HepG2 (cell line): ENCODE results near the gene TNIP1. TPM values are rescaled to one million over a fixed set of nuclear protein-coding genes. Genes with fewer than 3 reads are reported as not detected.

ENCODE experiments used
- CHD4 ChIP-seq: fragments of 200-600 bp; sonication (generic); IDR thresholded peaks from 2 replicates; pipeline ENCODE4 v1.7.0; 2017; ENCODE audit warnings: mild to moderate bottlenecking, low read length, borderline replicate concordance
- ELF3 ChIP-seq: IDR thresholded peaks from 2 replicates; pipeline ENCODE4 v1.6.1; 2016; ENCODE audit warnings: missing genetic modification reagents, missing compliant biosample characterization
- EP300 ChIP-seq, 3 experiments: sonication (generic) in 1 of 3; formaldehyde crosslinking in 1 of 3; IDR thresholded peaks; 2 replicates each; pipeline versions ENCODE4 v1.5.1 to v1.6.1; 2011 to 2020; ENCODE audit warnings: low read depth in 2 of 3, low read length in 2 of 3, borderline replicate concordance in 1 of 3, improper control_type of control experiment in 1 of 3, mild to moderate bottlenecking in 1 of 3, missing genetic modification reagents in 1 of 3, moderate library complexity in 1 of 3
- HES4 ChIP-seq: sonication (generic); formaldehyde crosslinking; IDR thresholded peaks from 2 replicates; pipeline ENCODE4 v1.9.0; 2021; ENCODE audit warnings: mild to moderate bottlenecking, missing genetic modification reagents, borderline replicate concordance
- HNF4G ChIP-seq, 2 experiments: sonication (generic) in 1 of 2; formaldehyde crosslinking in 1 of 2; IDR thresholded peaks; 2 replicates each; pipeline versions ENCODE4 v1.4.0 to v1.6.1; 2011 to 2020; ENCODE audit warnings: borderline replicate concordance in 2 of 2, low read depth in 2 of 2, mild to moderate bottlenecking in 2 of 2, low read length in 1 of 2, missing genetic modification reagents in 1 of 2, moderate library complexity in 1 of 2
- HOXD1 ChIP-seq: sonication (generic); formaldehyde crosslinking; IDR thresholded peaks from 2 replicates; pipeline ENCODE4 v1.5.0; 2020; ENCODE audit warnings: missing genetic modification reagents
- ISL2 ChIP-seq: sonication (generic); formaldehyde crosslinking; IDR thresholded peaks from 2 replicates; pipeline ENCODE4 v1.5.0; 2020; ENCODE audit warnings: missing genetic modification reagents
- JUN ChIP-seq: sonication (generic); formaldehyde crosslinking; IDR thresholded peaks from 2 replicates; pipeline ENCODE4 v1.4.0; 2020; ENCODE audit warnings: mild to moderate bottlenecking, missing genetic modification reagents
- KAT7 ChIP-seq: IDR thresholded peaks from 2 replicates; pipeline ENCODE4 v1.6.1; 2018; ENCODE audit warnings: borderline replicate concordance, missing compliant biosample characterization
- KLF12 ChIP-seq: sonication (generic); formaldehyde crosslinking; IDR thresholded peaks from 2 replicates; pipeline ENCODE4 v1.4.0; 2020; ENCODE audit warnings: missing genetic modification reagents, borderline replicate concordance
- MED1 ChIP-seq: sonication (generic); formaldehyde crosslinking; IDR thresholded peaks from 2 replicates; pipeline ENCODE4 v1.4.0; 2020; ENCODE audit warnings: missing genetic modification reagents
- NPAS2 ChIP-seq: sonication (generic); formaldehyde crosslinking; IDR thresholded peaks from 2 replicates; pipeline ENCODE4 v1.8.0; 2022; ENCODE audit warnings: mild to moderate bottlenecking, missing genetic modification reagents, borderline replicate concordance
- PAWR ChIP-seq: sonication (generic); formaldehyde crosslinking; IDR thresholded peaks from 2 replicates; pipeline ENCODE4 v1.4.0; 2020; ENCODE audit warnings: missing genetic modification reagents, mild to moderate bottlenecking, borderline replicate concordance
- PHF8 ChIP-seq: sonication (generic); formaldehyde crosslinking; IDR thresholded peaks from 2 replicates; pipeline ENCODE4 v1.5.0; 2020; ENCODE audit warnings: missing genetic modification reagents
- POGZ ChIP-seq: sonication (generic); formaldehyde crosslinking; IDR thresholded peaks from 2 replicates; pipeline ENCODE4 v1.4.0; 2020; ENCODE audit warnings: mild to moderate bottlenecking, missing genetic modification reagents
- SCMH1 ChIP-seq: sonication (generic); formaldehyde crosslinking; IDR thresholded peaks from 2 replicates; pipeline ENCODE4 v1.9.0; 2021; ENCODE audit warnings: missing genetic modification reagents, mild to moderate bottlenecking, borderline replicate concordance
- SIN3B ChIP-seq: fragments of 150-350 bp; IDR thresholded peaks from 2 replicates; pipeline ENCODE4 v1.6.1; 2014; ENCODE audit warnings: low read length
- SRY ChIP-seq: sonication (generic); formaldehyde crosslinking; IDR thresholded peaks from 2 replicates; pipeline ENCODE4 v1.8.0; 2022; ENCODE audit warnings: mild to moderate bottlenecking, missing genetic modification reagents
- TCF12 ChIP-seq, 2 experiments: fragments of 450-650 bp in 1 of 2; sonication (generic) in 1 of 2; formaldehyde crosslinking in 1 of 2; IDR thresholded peaks; 2 replicates each; pipeline versions ENCODE4 v1.6.1 to v1.8.0; 2017 to 2022; ENCODE audit warnings: antibody characterized with exemption in 1 of 2, mild to moderate bottlenecking in 1 of 2, missing genetic modification reagents in 1 of 2, moderate library complexity in 1 of 2
- ZBTB42 ChIP-seq: sonication (generic); formaldehyde crosslinking; IDR thresholded peaks from 2 replicates; pipeline ENCODE4 v1.5.0; 2020; ENCODE audit warnings: mild to moderate bottlenecking, missing genetic modification reagents
- ZBTB43 ChIP-seq: sonication (generic); formaldehyde crosslinking; conservative IDR thresholded peaks from 2 replicates; pipeline ENCODE4 v1.4.0; 2020; ENCODE audit warnings: missing genetic modification reagents
- ZNF234 ChIP-seq: sonication (generic); formaldehyde crosslinking; conservative IDR thresholded peaks from 2 replicates; pipeline ENCODE4 v1.5.1; 2020; ENCODE audit warnings: mild to moderate bottlenecking, missing genetic modification reagents
- ZNF260 ChIP-seq: sonication (generic); formaldehyde crosslinking; IDR thresholded peaks from 2 replicates; pipeline ENCODE4 v1.4.0; 2020; ENCODE audit warnings: missing genetic modification reagents, low read depth, mild to moderate bottlenecking, borderline replicate concordance
- ZNF343 ChIP-seq: sonication (generic); formaldehyde crosslinking; IDR thresholded peaks from 2 replicates; pipeline ENCODE4 v1.4.0; 2020; ENCODE audit warnings: mild to moderate bottlenecking, missing genetic modification reagents
- ZNF354B ChIP-seq: sonication (generic); formaldehyde crosslinking; IDR thresholded peaks from 2 replicates; pipeline ENCODE4 v1.8.0; 2022; ENCODE audit warnings: mild to moderate bottlenecking, missing genetic modification reagents
- ZNF382 ChIP-seq: sonication (generic); formaldehyde crosslinking; IDR thresholded peaks from 2 replicates; pipeline ENCODE4 v1.5.0; 2020; ENCODE audit warnings: missing genetic modification reagents, mild to moderate bottlenecking, borderline replicate concordance
- ZNF383 ChIP-seq: sonication (generic); formaldehyde crosslinking; IDR thresholded peaks from 2 replicates; pipeline ENCODE4 v1.4.0; 2020; ENCODE audit warnings: missing genetic modification reagents, mild to moderate bottlenecking, borderline replicate concordance
- ZNF572 ChIP-seq: sonication (generic); formaldehyde crosslinking; IDR thresholded peaks from 2 replicates; pipeline ENCODE4 v1.5.1; 2020; ENCODE audit warnings: mild to moderate bottlenecking, missing genetic modification reagents
- ZNF746 ChIP-seq: sonication (generic); formaldehyde crosslinking; IDR thresholded peaks from 2 replicates; pipeline ENCODE4 v1.8.0; 2022; ENCODE audit warnings: mild to moderate bottlenecking, missing genetic modification reagents
- ZNF766 ChIP-seq: sonication (generic); formaldehyde crosslinking; IDR thresholded peaks from 2 replicates; pipeline ENCODE4 v1.5.0; 2020; ENCODE audit warnings: missing genetic modification reagents, borderline replicate concordance
- polyA plus RNA-seq, 8 experiments: library from polyadenylated mRNA; depleted of rRNA in 3 of 8; stranded (reverse) in 7 of 8; unstranded in 1 of 8; fragments of >200 nt; fragmentation: Illumina TruSeq in 4 of 8; extraction: Trizol in 4 of 8; gene quantifications; 2 replicates each; pipeline versions ENCODE4 v1.2.1 to v1.2.3, GENCODE V29; 2011 to 2016; ENCODE audit warnings: low read depth in 4 of 8, missing spikeins in 1 of 8, mixed read lengths in 1 of 8; ENCODE audit not compliant: insufficient read depth in 1 of 8
- total RNA-seq, 5 experiments: library from RNA; depleted of rRNA; stranded (reverse); fragments of >200 nt; fragmentation: Illumina TruSeq; extraction: Trizol; gene quantifications; 2 replicates each; pipeline ENCODE4 v1.2.3, GENCODE V29; 2016; ENCODE audit warnings: low read depth in 1 of 5

The TNIP1 gene
- total and polyA plus RNA-seq, 2 of the 13 experiments (the other 11 are each of a cell fraction or from before 2014, with no cell fraction given) = 26.2 to 45.9 TPM

GRCh38 chr5:151080613-151081430, at the start of gene TNIP1 (continued):
- no peak for TF ChIP-seq TCF12 (IDR thresholded peaks at IDR 0.05)
- TF ChIP-seq TCF12 (CRISPR knock-in tag; IDR thresholded peaks at IDR 0.05) = 0 out of 2 replicates have a peak, but pooled peaks have one; percentile 47
- TF ChIP-seq PHF8 (CRISPR knock-in tag) = peak; percentile 99
- TF ChIP-seq ZNF746 (CRISPR knock-in tag) = no peak; the same call in 1 of the 2 replicates
- no peak for TF ChIP-seq CHD4
- no peak for TF ChIP-seq ZNF382 (CRISPR knock-in tag)
- TF ChIP-seq EP300 (IDR thresholded peaks at IDR 0.05; ENCODE audit: low read depth in 2 of 2, low read length in 2 of 2) = no peak
- no peak for TF ChIP-seq EP300 (CRISPR knock-in tag; IDR thresholded peaks at IDR 0.05; ENCODE audit: borderline replicate concordance)
- TF ChIP-seq ELF3 = peak; percentile 90
- TF ChIP-seq SCMH1 (CRISPR knock-in tag) = no peak
- TF ChIP-seq POGZ (CRISPR knock-in tag) = peak; percentile 16
- TF ChIP-seq ZNF766 (CRISPR knock-in tag) = peak; percentile 65; the same call in 1 of the 2 replicates
- no peak; the same call in 1 of the 2 replicates for TF ChIP-seq ZNF234 (CRISPR knock-in tag)
- TF ChIP-seq MED1 (CRISPR knock-in tag) = peak; percentile 82
- peak; percentile 80; the same call in 1 of the 2 replicates for TF ChIP-seq KLF12 (CRISPR knock-in tag)
- TF ChIP-seq NPAS2 (CRISPR knock-in tag) = no peak
- no peak for TF ChIP-seq KAT7
- no peak for TF ChIP-seq PAWR (CRISPR knock-in tag)
- 0 out of 2 replicates have a peak, but pooled peaks have one; percentile 43 for TF ChIP-seq JUN
- no peak for TF ChIP-seq HNF4G (IDR thresholded peaks at IDR 0.05; ENCODE audit: borderline replicate concordance, low read depth, low read length)
- TF ChIP-seq HNF4G (CRISPR knock-in tag; IDR thresholded peaks at IDR 0.05; ENCODE audit: borderline replicate concordance, low read depth) = 0 out of 2 replicates have a peak, but pooled peaks have one; percentile 42
- TF ChIP-seq SIN3B = no peak
- no peak for TF ChIP-seq ZNF260
- TF ChIP-seq ZNF343 (CRISPR knock-in tag) = peak; percentile 25; the same call in 1 of the 2 replicates
- peak; percentile 44 for TF ChIP-seq ISL2 (CRISPR knock-in tag)
- TF ChIP-seq SRY (CRISPR knock-in tag) = peak; percentile 55
- TF ChIP-seq ZBTB42 (CRISPR knock-in tag) = peak; percentile 94
- TF ChIP-seq ZNF354B = no peak
- no peak for TF ChIP-seq ZNF383 (CRISPR knock-in tag)
- TF ChIP-seq ZNF572 (CRISPR knock-in tag) = peak; percentile 15; the same call in 1 of the 2 replicates
- 0 out of 2 replicates have a peak, but pooled peaks have one; percentile 25 for TF ChIP-seq HES4
- TF ChIP-seq HOXD1 (CRISPR knock-in tag) = peak; percentile 61
- no peak for TF ChIP-seq ZBTB43 (CRISPR knock-in tag)
